ENCODE measurements around the gene DCAF8L2. TPM values are rescaled to one million over a fixed set of nuclear protein-coding genes. Genes with fewer than 3 reads are reported as not detected.

DCAF8L2 gene
- total RNA-seq, 1 experiment from 2014 or later = not detected

DNA sequence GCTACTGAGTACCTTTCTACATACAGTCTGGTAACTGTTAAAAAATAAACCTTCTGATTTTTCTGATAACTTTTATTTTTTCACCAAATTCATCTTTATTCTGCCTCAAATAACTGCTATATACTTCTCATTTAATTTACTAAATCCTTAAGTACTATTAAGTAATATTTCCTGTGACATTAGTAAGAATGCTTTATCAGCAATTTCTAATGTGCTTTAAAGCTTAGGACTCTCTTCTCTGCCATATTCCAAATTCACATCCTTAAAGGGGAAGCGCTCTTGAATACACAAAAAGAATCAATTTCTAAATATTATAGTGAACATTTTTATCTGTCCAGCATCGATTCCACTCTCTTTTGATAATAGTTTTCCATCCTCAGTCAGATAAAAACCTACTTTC is 81.1 kb downstream of the DCAF8L2 start:
- Mint-ChIP-seq H3K27ac (ENCODE audit: unreplicated experiment) (no peak overlapping the region), H3K4me1 (ENCODE audit: low read depth, unreplicated experiment) (no peaks in the 10 kb centered on the region), H3K9me3 (ENCODE audit: unreplicated experiment) (no peaks in the 10 kb centered on the region), H3K36me3 (ENCODE audit: insufficient read depth, unreplicated experiment) (no peaks in the 10 kb centered on the region), H3K4me3 (ENCODE audit: unreplicated experiment) (no peak overlapping the region), H3K27me3 (ENCODE audit: insufficient read depth, unreplicated experiment) (no peaks in the 10 kb centered on the region)
- intact Hi-C loops (cut with micrococcal nuclease; ENCODE audit: unreplicated experiment) = no loop called here
- Histone ChIP-seq H3K27me3 (replicated peaks; ENCODE audit: control insufficient read depth, insufficient read depth, low read length) (no peaks in the 10 kb centered on the region), H3K4me3 (ENCODE audit: low read depth, low read length) (no peak overlapping the region), H3K4me1 (no peaks in the 10 kb centered on the region), H3K36me3 (ENCODE audit: control insufficient read depth, insufficient read depth, low read length) (no peaks in the 10 kb centered on the region), H3K9me3 (no peaks in the 10 kb centered on the region)
- ChIA-PET POLR2A (no interaction called here), CTCF (no interaction called here)
- BruUV-seq (replicated peaks) = no TSS peak
- no peak for DNase-seq
- TF ChIP-seq, protein P1, sequence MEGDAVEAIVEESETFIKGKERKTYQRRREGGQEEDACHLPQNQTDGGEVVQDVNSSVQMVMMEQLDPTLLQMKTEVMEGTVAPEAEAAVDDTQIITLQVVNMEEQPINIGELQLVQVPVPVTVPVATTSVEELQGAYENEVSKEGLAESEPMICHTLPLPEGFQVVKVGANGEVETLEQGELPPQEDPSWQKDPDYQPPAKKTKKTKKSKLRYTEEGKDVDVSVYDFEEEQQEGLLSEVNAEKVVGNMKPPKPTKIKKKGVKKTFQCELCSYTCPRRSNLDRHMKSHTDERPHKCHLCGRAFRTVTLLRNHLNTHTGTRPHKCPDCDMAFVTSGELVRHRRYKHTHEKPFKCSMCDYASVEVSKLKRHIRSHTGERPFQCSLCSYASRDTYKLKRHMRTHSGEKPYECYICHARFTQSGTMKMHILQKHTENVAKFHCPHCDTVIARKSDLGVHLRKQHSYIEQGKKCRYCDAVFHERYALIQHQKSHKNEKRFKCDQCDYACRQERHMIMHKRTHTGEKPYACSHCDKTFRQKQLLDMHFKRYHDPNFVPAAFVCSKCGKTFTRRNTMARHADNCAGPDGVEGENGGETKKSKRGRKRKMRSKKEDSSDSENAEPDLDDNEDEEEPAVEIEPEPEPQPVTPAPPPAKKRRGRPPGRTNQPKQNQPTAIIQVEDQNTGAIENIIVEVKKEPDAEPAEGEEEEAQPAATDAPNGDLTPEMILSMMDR (IDR thresholded peaks at IDR 0.05; ENCODE audit: insufficient read depth in 1 of 2, low read depth in 1 of 2, low read length in 1 of 2, severe bottlenecking in 1 of 2, unreplicated experiment in 1 of 2) = no peak

- Mint-ChIP-seq H3K4me1 (ENCODE audit: low read depth, unreplicated experiment) (no peaks in the 10 kb centered on the region), H3K27me3 (ENCODE audit: insufficient read depth, unreplicated experiment) (no peaks in the 10 kb centered on the region), H3K9me3 (ENCODE audit: unreplicated experiment) (no peaks in the 10 kb centered on the region), H3K4me3 (ENCODE audit: unreplicated experiment) (no peak overlapping the region), H3K27ac (ENCODE audit: unreplicated experiment) (no peak overlapping the region), H3K36me3 (ENCODE audit: insufficient read depth, unreplicated experiment) (no peaks in the 10 kb centered on the region)
- H3K4me1 ChIP-seq = no peaks in the 10 kb centered on the region
- BruUV-seq (replicated peaks) = no TSS peak
- no peak for DNase-seq
- POLR2A ChIA-PET = no interaction called here
- H3K9me3 ChIP-seq = no peaks in the 10 kb centered on the region
- TF ChIP-seq, protein P1 (IDR thresholded peaks at IDR 0.05; ENCODE audit: insufficient read depth in 1 of 2, low read depth in 1 of 2, low read length in 1 of 2, severe bottlenecking in 1 of 2, unreplicated experiment in 1 of 2) = no peak
- no peak overlapping the region for H3K4me3 ChIP-seq (ENCODE audit: low read depth, low read length)
- no peaks in the 10 kb centered on the region for H3K27me3 ChIP-seq (replicated peaks; ENCODE audit: control insufficient read depth, insufficient read depth, low read length)
- no peaks in the 10 kb centered on the region for H3K36me3 ChIP-seq (ENCODE audit: control insufficient read depth, insufficient read depth, low read length)
- CTCF ChIA-PET = no interaction called here
- intact Hi-C loops (cut with micrococcal nuclease; ENCODE audit: unreplicated experiment) = no loop called here
Observed at GRCh38 chrX:27674491-27674890, 84.3 kb downstream of the DCAF8L2 start.

DNA sequence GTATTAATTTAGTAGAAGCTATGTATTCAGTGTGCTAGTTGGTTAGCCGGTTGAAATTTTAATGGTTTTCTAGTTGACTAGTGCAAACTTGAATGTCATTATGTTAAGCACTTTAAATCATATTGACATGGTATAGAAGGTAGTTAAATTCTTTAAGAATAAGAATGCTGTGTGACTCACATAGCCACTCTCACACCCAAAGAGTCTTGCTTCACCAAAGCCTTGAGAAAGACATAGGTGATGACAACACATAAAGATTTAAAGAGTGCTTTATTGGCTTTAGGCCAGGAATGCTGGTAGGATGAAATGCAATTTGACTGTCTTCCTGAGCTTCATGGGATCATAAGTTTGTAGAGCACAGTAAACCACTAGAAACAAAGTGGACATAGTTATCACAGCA is 85.3 kb downstream of the DCAF8L2 start:
- no TSS peak for BruUV-seq (replicated peaks)
- H3K9me3 ChIP-seq = no peaks in the 10 kb centered on the region
- no peaks in the 10 kb centered on the region for H3K27me3 Mint-ChIP-seq (ENCODE audit: insufficient read depth, unreplicated experiment)
- H3K4me3 Mint-ChIP-seq (ENCODE audit: unreplicated experiment) = no peak overlapping the region
- H3K4me1 Mint-ChIP-seq (ENCODE audit: low read depth, unreplicated experiment) = no peaks in the 10 kb centered on the region
- no peaks in the 10 kb centered on the region for H3K4me1 ChIP-seq
- POLR2A ChIA-PET = no interaction called here
- H3K36me3 ChIP-seq (ENCODE audit: control insufficient read depth, insufficient read depth, low read length) = no peaks in the 10 kb centered on the region
- TF ChIP-seq, protein P1 (IDR thresholded peaks at IDR 0.05; ENCODE audit: insufficient read depth in 1 of 2, low read depth in 1 of 2, low read length in 1 of 2, severe bottlenecking in 1 of 2, unreplicated experiment in 1 of 2) = no peak
- no peaks in the 10 kb centered on the region for H3K9me3 Mint-ChIP-seq (ENCODE audit: unreplicated experiment)
- H3K36me3 Mint-ChIP-seq (ENCODE audit: insufficient read depth, unreplicated experiment) = no peaks in the 10 kb centered on the region
- H3K27me3 ChIP-seq (replicated peaks; ENCODE audit: control insufficient read depth, insufficient read depth, low read length) = no peaks in the 10 kb centered on the region
- intact Hi-C loops (cut with micrococcal nuclease; ENCODE audit: unreplicated experiment) = no loop called here
- DNase-seq = no peak
- no peak overlapping the region for H3K27ac Mint-ChIP-seq (ENCODE audit: unreplicated experiment)
- CTCF ChIA-PET = no interaction called here
- H3K4me3 ChIP-seq (ENCODE audit: low read depth, low read length) = no peak overlapping the region

All from Caco-2 (cell line).